Large intestine (tissue), 3 donors: ENCODE measurements around the gene NBEAL1. TPM values are rescaled to one million over a fixed set of nuclear protein-coding genes. Genes with fewer than 3 reads are reported as not detected.
"Not testable (repeated sequence)": the region's sequence is repeated elsewhere in the genome, so short reads cannot be mapped to it uniquely, and the experiment has no call there.

Experiments
- DNase-seq, 2 donors: peaks; one replicate each; pipeline versions ENCODE4 v3.0.0 to v3.0.0-alpha.2; 2013
- H3K27ac ChIP-seq: one replicate; pipeline ENCODE4 v1.5.1; 2013; ENCODE audit warnings: low read length
- H3K27me3 ChIP-seq: 2 replicates; pipeline ENCODE4 v1.6.1; 2013; ENCODE audit warnings: low read length; ENCODE audit not compliant: control insufficient read depth, insufficient read depth
- H3K36me3 ChIP-seq: 2 replicates; pipeline ENCODE4 v1.6.1; 2013; ENCODE audit warnings: low read length; ENCODE audit not compliant: control insufficient read depth, insufficient read depth
- H3K4me1 ChIP-seq: one replicate; pipeline ENCODE4 v1.6.1; 2013; ENCODE audit warnings: low read length; ENCODE audit not compliant: control insufficient read depth, insufficient read depth
- H3K4me3 ChIP-seq: one replicate; pipeline ENCODE4 v1.5.1; 2013; ENCODE audit warnings: low read length
- H3K9me3 ChIP-seq: one replicate; pipeline ENCODE4 v1.6.1; 2013; ENCODE audit warnings: mild to moderate bottlenecking, low read depth, low read length, moderate library complexity; ENCODE audit not compliant: control insufficient read depth
- WGBS: methylation state at CpG from one replicate; pipeline ENCODE4 v1.1.5; 2013; ENCODE audit warnings: low lambda C conversion rate; ENCODE audit not compliant: insufficient coverage; 5-methylcytosine and 5-hydroxymethylcytosine counted together
- polyA plus RNA-seq: library from polyadenylated mRNA; unstranded; fragments of 120-200 nt; gene quantifications from one replicate; pipeline ENCODE4 v1.2.1, GENCODE V29; 2013

Gene NBEAL1
- polyA plus RNA-seq, 1 donor = 9.8 TPM

DNA sequence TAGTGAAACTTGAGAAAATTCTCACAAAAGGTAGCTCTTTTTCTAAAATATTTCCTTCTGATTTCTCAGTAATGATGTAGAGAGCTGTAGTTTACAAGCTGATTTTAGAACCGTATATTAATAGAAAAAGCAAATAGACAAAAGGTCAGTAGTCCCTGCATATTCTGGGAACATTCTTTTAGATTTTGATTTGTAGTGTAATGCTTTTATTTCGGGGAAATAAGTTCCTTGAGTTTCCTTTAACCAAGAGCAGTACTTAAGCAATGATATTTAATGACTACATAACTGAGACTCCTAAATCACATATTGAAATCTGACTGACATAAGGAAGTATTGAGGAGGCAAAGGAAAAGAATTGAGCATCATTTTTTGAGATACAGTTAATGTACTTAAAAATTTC is 22.4 kb downstream of the NBEAL1 start:
- WGBS = 60% methylated on average over 1 of the region's 2 CpGs
- no peak for DNase-seq
- H3K27ac ChIP-seq = no peak overlapping the region
- no peak overlapping the region for H3K4me3 ChIP-seq
- no peaks in the 10 kb centered on the region for H3K27me3 ChIP-seq
- peaks cover 1% of the 10 kb centered on the region for H3K36me3 ChIP-seq
- no peaks in the 10 kb centered on the region for H3K9me3 ChIP-seq
- peaks cover 14% of the 10 kb centered on the region for H3K4me1 ChIP-seq

- peaks cover 7% of the 10 kb centered on the region for H3K36me3 ChIP-seq
- no peak for DNase-seq
- no peaks in the 10 kb centered on the region for H3K27me3 ChIP-seq
- peaks cover 18% of the 10 kb centered on the region for H3K4me1 ChIP-seq
- no peak overlapping the region for H3K4me3 ChIP-seq
- no peak overlapping the region for H3K27ac ChIP-seq
- no peaks in the 10 kb centered on the region for H3K9me3 ChIP-seq
- no CpG with 5 or more reads among the region's 6 CpGs for WGBS
Measured at GRCh38 chr2:203038586-203038985, 23.9 kb downstream of the NBEAL1 start.

DNA sequence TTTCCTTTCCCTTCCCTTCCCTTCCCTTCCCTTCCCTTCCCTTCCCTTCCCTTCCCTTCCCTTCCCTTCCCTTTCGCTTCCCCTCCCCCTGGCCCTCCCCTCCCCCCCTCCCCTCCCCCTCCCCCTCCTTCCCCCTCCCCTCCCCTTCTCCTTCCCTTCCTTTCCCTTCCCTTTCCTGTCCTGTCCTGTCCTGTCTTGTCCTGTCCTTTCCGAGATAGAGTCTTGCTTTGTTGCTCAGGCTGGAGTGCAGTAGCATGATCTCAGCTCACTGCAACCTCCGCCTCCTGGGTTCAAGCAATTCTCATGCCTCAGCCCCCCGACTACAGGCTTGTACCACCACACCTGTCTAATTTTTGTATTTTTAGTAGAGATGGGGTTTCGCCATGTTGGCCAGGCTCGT is 24.5 kb downstream of the NBEAL1 start:
- H3K27me3 ChIP-seq, H3K27ac ChIP-seq, H3K36me3 ChIP-seq, DNase-seq, H3K4me3 ChIP-seq, H3K9me3 ChIP-seq: not testable (repeated sequence)
- peaks cover 18% of the 10 kb centered on the region for H3K4me1 ChIP-seq
- no CpG with 5 or more reads among the region's 6 CpGs for WGBS

DNA sequence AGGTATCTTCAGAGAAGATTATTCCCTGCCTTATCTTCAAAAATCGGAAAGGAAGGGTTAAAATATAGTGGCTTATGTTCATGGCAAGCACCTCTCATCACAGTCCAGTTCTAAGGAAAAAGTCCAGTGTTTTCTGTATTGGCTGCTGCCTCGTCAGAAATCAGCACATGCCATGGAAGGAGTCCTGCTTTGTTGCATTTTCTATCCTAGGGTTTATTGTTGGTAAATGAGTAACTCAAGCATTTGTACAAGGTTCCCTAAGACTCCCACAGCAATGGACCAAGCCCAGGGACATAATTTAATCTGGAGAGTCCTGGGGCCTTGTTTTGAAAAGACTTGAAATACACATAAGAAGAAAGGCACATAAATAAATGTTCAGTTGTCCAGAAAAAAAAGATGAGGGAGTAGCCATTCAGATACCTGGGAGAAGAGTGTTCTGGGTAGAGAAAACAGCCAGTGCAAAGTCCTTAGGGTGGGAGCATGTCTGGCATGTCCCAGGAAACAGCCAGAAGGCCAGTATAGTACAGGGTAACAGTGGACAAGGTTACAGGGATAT is 26.4 kb downstream of the NBEAL1 start:
- peak; percentile 59 to 90 for DNase-seq
- Histone ChIP-seq H3K27ac (peak overlapping the region; percentile 80), H3K27me3 (no peaks in the 10 kb centered on the region), H3K9me3 (no peaks in the 10 kb centered on the region), H3K4me1 (peaks cover 18% of the 10 kb centered on the region), H3K4me3 (no peak overlapping the region), H3K36me3 (peaks cover 7% of the 10 kb centered on the region)
- 33% methylated on average over 1 of the region's 2 CpGs for WGBS

DNA sequence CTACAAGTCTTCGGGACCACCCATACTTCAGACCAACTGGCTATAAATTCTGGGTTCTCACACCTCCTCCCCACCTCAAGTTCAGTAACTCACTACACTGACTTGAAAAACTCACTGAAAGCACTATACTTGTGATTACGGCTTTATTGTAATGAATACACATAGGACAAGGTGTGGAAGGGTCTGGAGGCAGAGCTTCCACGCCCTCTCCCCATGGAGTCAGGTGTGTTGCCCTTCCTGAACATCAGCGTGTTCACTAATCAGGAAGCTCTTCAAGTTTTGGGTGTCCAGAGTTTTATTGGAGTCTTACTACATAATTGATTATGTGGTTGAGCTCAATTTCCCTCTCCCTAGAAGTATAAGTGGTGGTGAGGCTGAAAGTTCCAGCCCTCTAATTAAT is 27.5 kb downstream of the NBEAL1 start:
- H3K27ac ChIP-seq = peak overlapping the region; percentile 80

GRCh38 chr2:203043226-203043625 is 28.6 kb downstream of the NBEAL1 start:
- Histone ChIP-seq H3K4me3 (no peak overlapping the region), H3K36me3 (peaks cover 9% of the 10 kb centered on the region)
- WGBS = no CpG with 5 or more reads among the region's 2 CpGs

More for the DNA sequence above, 27.5 kb downstream of the NBEAL1 start:
- WGBS = 100% methylated on average over 1 of the region's 4 CpGs
- Histone ChIP-seq H3K4me3 (no peak overlapping the region), H3K36me3 (peaks cover 9% of the 10 kb centered on the region), H3K4me1 (peaks cover 18% of the 10 kb centered on the region), H3K9me3 (no peaks in the 10 kb centered on the region), H3K27me3 (no peaks in the 10 kb centered on the region)
- DNase-seq = no peak

GRCh38 chr2:203045867-203046266 is 31.2 kb downstream of the NBEAL1 start:
- no peak overlapping the region for H3K27ac ChIP-seq
- no peak overlapping the region for H3K4me3 ChIP-seq
- no peaks in the 10 kb centered on the region for H3K27me3 ChIP-seq
- peaks cover 9% of the 10 kb centered on the region for H3K4me1 ChIP-seq
- peaks cover 15% of the 10 kb centered on the region for H3K36me3 ChIP-seq
- no CpG with 5 or more reads among the region's 1 CpG for WGBS
- no peaks in the 10 kb centered on the region for H3K9me3 ChIP-seq
- no peak for DNase-seq

More at GRCh38 chr2:203043226-203043625, 28.6 kb downstream of the NBEAL1 start:
- Histone ChIP-seq H3K27me3 (no peaks in the 10 kb centered on the region), H3K27ac (no peak overlapping the region), H3K4me1 (peaks cover 18% of the 10 kb centered on the region), H3K9me3 (no peaks in the 10 kb centered on the region)
- DNase-seq = no peak

GRCh38 chr2:203052539-203052938 is 37.9 kb downstream of the NBEAL1 start:
- H3K9me3 ChIP-seq = no peaks in the 10 kb centered on the region
- no peaks in the 10 kb centered on the region for H3K27me3 ChIP-seq
- H3K4me3 ChIP-seq = no peak overlapping the region
- WGBS = no CpG with 5 or more reads among the region's 3 CpGs
- DNase-seq = no peak
- H3K36me3 ChIP-seq = peaks cover 25% of the 10 kb centered on the region
- no peak overlapping the region for H3K27ac ChIP-seq
- no peaks in the 10 kb centered on the region for H3K4me1 ChIP-seq

- no peak overlapping the region for H3K4me3 ChIP-seq
- H3K4me1 ChIP-seq = peaks cover 2% of the 10 kb centered on the region
- H3K27me3 ChIP-seq = no peaks in the 10 kb centered on the region
- peaks cover 26% of the 10 kb centered on the region for H3K36me3 ChIP-seq
- H3K27ac ChIP-seq = no peak overlapping the region
- H3K9me3 ChIP-seq = no peaks in the 10 kb centered on the region
- no peak for DNase-seq
- no CpG with 5 or more reads among the region's 5 CpGs for WGBS
Measured at GRCh38 chr2:203059567-203060240, 45.0 kb downstream of the NBEAL1 start.

DNA sequence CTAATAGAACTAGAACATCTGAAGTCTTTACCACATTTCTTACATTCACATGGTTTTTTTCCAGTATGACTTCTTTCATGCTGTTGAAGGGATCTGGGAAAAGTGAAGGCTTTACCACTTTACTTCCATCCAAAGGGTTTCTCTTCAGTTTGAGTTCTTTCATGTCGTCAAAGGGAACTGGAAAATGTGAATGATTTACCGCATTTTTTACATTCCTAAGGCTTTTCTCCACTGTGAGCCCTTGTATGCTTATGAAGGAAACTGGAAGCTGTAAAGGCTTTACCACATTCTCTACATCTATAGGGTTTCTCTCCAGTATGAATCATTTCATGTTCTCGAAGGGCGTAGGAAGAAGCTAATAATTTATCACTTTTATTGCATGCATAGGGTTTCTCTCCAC is 46.7 kb downstream of the NBEAL1 start:
- 43% methylated on average over 3 of the region's 4 CpGs for WGBS
- H3K9me3 ChIP-seq = peaks cover under 1% of the 10 kb centered on the region
- peaks cover 2% of the 10 kb centered on the region for H3K4me1 ChIP-seq
- H3K4me3 ChIP-seq = no peak overlapping the region
- H3K36me3 ChIP-seq = peaks cover 25% of the 10 kb centered on the region
- DNase-seq = peak in 1 of 2 donors; percentile 15
- no peaks in the 10 kb centered on the region for H3K27me3 ChIP-seq
- peak overlapping the region; percentile 63 for H3K27ac ChIP-seq

DNA sequence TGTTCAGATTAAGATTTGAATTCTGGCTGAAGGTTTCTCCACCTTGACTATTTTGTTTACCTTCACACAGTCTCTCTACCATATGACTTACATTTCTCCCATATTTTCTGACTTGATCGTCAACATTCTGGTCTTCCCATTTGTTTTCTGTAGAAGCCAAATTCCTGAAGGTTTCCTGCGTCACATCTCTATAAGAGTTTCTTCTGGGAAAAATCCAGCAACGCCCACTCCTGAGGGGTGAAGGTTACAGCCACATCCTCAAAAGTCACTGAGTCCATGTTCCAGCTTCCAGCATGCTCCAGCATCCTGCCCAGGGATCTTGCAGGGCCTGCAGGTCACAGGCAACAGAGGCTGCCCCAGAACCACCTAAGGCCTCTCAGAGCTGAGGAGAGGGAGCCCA is 47.5 kb downstream of the NBEAL1 start:
- DNase-seq = no peak
- Histone ChIP-seq H3K27me3 (no peaks in the 10 kb centered on the region), H3K27ac (peak overlapping the region; percentile 63), H3K9me3 (peaks cover 8% of the 10 kb centered on the region), H3K36me3 (peaks cover 24% of the 10 kb centered on the region), H3K4me3 (no peak overlapping the region), H3K4me1 (peaks cover 2% of the 10 kb centered on the region)
- WGBS = no CpG with 5 or more reads among the region's 3 CpGs
